Measurements from ENCODE around the gene CYP2D6. TPM values are rescaled to one million over a fixed set of nuclear protein-coding genes. Genes with fewer than 3 reads are reported as not detected.
A peak's percentile ranks its signal among the peaks of the same experiment; 100 is the strongest.
"Not testable (repeated sequence)": the region's sequence is repeated elsewhere in the genome, so short reads cannot be mapped to it uniquely, and the experiment has no call there.

The CYP2D6 gene
- total RNA-seq, 1 experiment from 2014 or later = 9.3 TPM

GRCh38 chr22:42132457-42132856 is 1.8 kb upstream of the CYP2D6 start:
- H3K36me3 Mint-ChIP-seq (ENCODE audit: insufficient read depth, unreplicated experiment) = peaks cover 59% of the 10 kb centered on the region
- BruUV-seq (replicated peaks) = no TSS peak
- intact Hi-C loops (cut with micrococcal nuclease; ENCODE audit: unreplicated experiment) = no loop called here
- no peak overlapping the region for H3K4me3 Mint-ChIP-seq (ENCODE audit: low read depth, unreplicated experiment)
- CTCF ChIA-PET = no interaction called here
- H3K9me3 Mint-ChIP-seq (ENCODE audit: low read depth, unreplicated experiment) = no peaks in the 10 kb centered on the region
- H3K27me3 Mint-ChIP-seq (ENCODE audit: unreplicated experiment) = no peaks in the 10 kb centered on the region
- TF ChIP-seq CTCF (IDR thresholded peaks at IDR 0.05; ENCODE audit: unreplicated experiment) = no peak
- DNase-seq = no peak
- H3K4me1 Mint-ChIP-seq (ENCODE audit: low read depth, unreplicated experiment) = peaks cover 8% of the 10 kb centered on the region
- H3K27ac Mint-ChIP-seq (ENCODE audit: unreplicated experiment) = peak overlapping the region; percentile 40

GRCh38 chr22:42131562-42131961 is 952 bp upstream of the CYP2D6 start:
- peak overlapping the region; percentile 26 for H3K27ac Mint-ChIP-seq (ENCODE audit: unreplicated experiment)
- H3K4me1 Mint-ChIP-seq (ENCODE audit: low read depth, unreplicated experiment) = peaks cover 8% of the 10 kb centered on the region
- CTCF ChIA-PET = interaction anchor here (0.7 kb wide), 1 partner anchor 145 kb away, joined by 4 read pairs; no protein-coding TSS in a partner anchor

GRCh38 chr22:42130182-42130581 is 428 bp downstream of the CYP2D6 start:
- intact Hi-C loops (cut with micrococcal nuclease; ENCODE audit: unreplicated experiment); H3K4me1 Mint-ChIP-seq (ENCODE audit: low read depth, unreplicated experiment); BruUV-seq (replicated peaks); DNase-seq; H3K4me3 Mint-ChIP-seq (ENCODE audit: low read depth, unreplicated experiment); H3K27me3 Mint-ChIP-seq (ENCODE audit: unreplicated experiment); H3K9me3 Mint-ChIP-seq (ENCODE audit: low read depth, unreplicated experiment); CTCF ChIA-PET: not testable (repeated sequence)
- peaks cover 59% of the 10 kb centered on the region for H3K36me3 Mint-ChIP-seq (ENCODE audit: insufficient read depth, unreplicated experiment)
- peak overlapping the region; percentile 46 for H3K27ac Mint-ChIP-seq (ENCODE audit: unreplicated experiment)

More at GRCh38 chr22:42131562-42131961, 952 bp upstream of the CYP2D6 start:
- Mint-ChIP-seq H3K9me3 (ENCODE audit: low read depth, unreplicated experiment) (no peaks in the 10 kb centered on the region), H3K36me3 (ENCODE audit: insufficient read depth, unreplicated experiment) (peaks cover 59% of the 10 kb centered on the region), H3K27me3 (ENCODE audit: unreplicated experiment) (no peaks in the 10 kb centered on the region), H3K4me3 (ENCODE audit: low read depth, unreplicated experiment) (no peak overlapping the region)
- no peak for DNase-seq
- BruUV-seq (replicated peaks) = no TSS peak
- TF ChIP-seq CTCF (IDR thresholded peaks at IDR 0.05; ENCODE audit: unreplicated experiment) = no peak
- intact Hi-C loops (cut with micrococcal nuclease; ENCODE audit: unreplicated experiment) = no loop called here

GRCh38 chr22:42128776-42129694 is 1.6 kb downstream of the CYP2D6 start:
- H3K4me1 Mint-ChIP-seq (ENCODE audit: low read depth, unreplicated experiment); H3K9me3 Mint-ChIP-seq (ENCODE audit: low read depth, unreplicated experiment); BruUV-seq (replicated peaks); H3K27me3 Mint-ChIP-seq (ENCODE audit: unreplicated experiment); intact Hi-C loops (cut with micrococcal nuclease; ENCODE audit: unreplicated experiment): not testable (repeated sequence)
- peak; percentile 20 for DNase-seq
- Mint-ChIP-seq H3K36me3 (ENCODE audit: insufficient read depth, unreplicated experiment) (peaks cover 51% of the 10 kb centered on the region), H3K27ac (ENCODE audit: unreplicated experiment) (peak overlapping the region; percentile 45), H3K4me3 (ENCODE audit: low read depth, unreplicated experiment) (peak overlapping the region; percentile 6)
- CTCF ChIA-PET = interaction anchor here (0.6 kb wide), 1 partner anchor 205 kb away, joined by 3 read pairs; no protein-coding TSS in a partner anchor

- H3K27me3 Mint-ChIP-seq (ENCODE audit: unreplicated experiment); H3K4me3 Mint-ChIP-seq (ENCODE audit: low read depth, unreplicated experiment); H3K4me1 Mint-ChIP-seq (ENCODE audit: low read depth, unreplicated experiment); DNase-seq; H3K9me3 Mint-ChIP-seq (ENCODE audit: low read depth, unreplicated experiment); intact Hi-C loops (cut with micrococcal nuclease; ENCODE audit: unreplicated experiment); BruUV-seq (replicated peaks): not testable (repeated sequence)
- CTCF ChIA-PET = interaction anchor here (0.6 kb wide), 1 partner anchor 29 kb away, joined by 6 read pairs; no protein-coding TSS in a partner anchor
- peaks cover 40% of the 10 kb centered on the region for H3K36me3 Mint-ChIP-seq (ENCODE audit: insufficient read depth, unreplicated experiment)
- peak overlapping the region; percentile 45 for H3K27ac Mint-ChIP-seq (ENCODE audit: unreplicated experiment)
These were observed 2.6 kb downstream of the CYP2D6 start for GRCh38 chr22:42128007-42128406.

All from Calu3 (cell line).